Progenitor cell of endocrine pancreas (in vitro differentiated cells): ENCODE data around the gene PIR. TPM values are rescaled to one million over a fixed set of nuclear protein-coding genes. Genes with fewer than 3 reads are reported as not detected.

ENCODE experiments used
- DNase-seq: peaks from one replicate; pipeline ENCODE4 v3.0.0; 2021; ENCODE audit warnings: low spot score; ENCODE audit not compliant: unreplicated experiment
- H3K27ac Mint-ChIP-seq: 2 replicates; pipeline ENCODE4 v1.8.0; 2021; ENCODE audit warnings: mild to moderate bottlenecking, moderate library complexity, mixed read lengths
- H3K27me3 Mint-ChIP-seq: 2 replicates; pipeline ENCODE4 v1.8.0; 2021; ENCODE audit warnings: mixed read lengths
- H3K36me3 Mint-ChIP-seq: 2 replicates; pipeline ENCODE4 v1.8.0; 2022; ENCODE audit warnings: mixed read lengths; ENCODE audit not compliant: insufficient read depth
- H3K4me1 Mint-ChIP-seq: 2 replicates; pipeline ENCODE4 v1.8.0; 2021; ENCODE audit warnings: low read depth, mixed read lengths
- H3K4me3 Mint-ChIP-seq: 2 replicates; pipeline ENCODE4 v1.8.0; 2021; ENCODE audit warnings: low read depth, mild to moderate bottlenecking, moderate library complexity, mixed read lengths
- H3K9me3 Mint-ChIP-seq: 2 replicates; pipeline ENCODE4 v1.8.0; 2021; ENCODE audit warnings: low read depth, mixed read lengths
- CTCF ChIP-seq: fragments of 200-600 bp; sonication (generic); IDR thresholded peaks from one replicate; pipeline ENCODE4 v1.5.0; 2021; ENCODE audit warnings: antibody characterized with exemption, mild to moderate bottlenecking; ENCODE audit not compliant: unreplicated experiment
- total RNA-seq: library from RNA; stranded (reverse); gene quantifications from 2 replicates; pipeline ENCODE4 v1.2.1, GENCODE V29; 2021

PIR gene
- total RNA-seq, 1 donor from 2014 or later = 14.9 TPM

GRCh38 chrX:15340867-15341266 lies 152.3 kb downstream of the PIR start:
- peaks cover 42% of the 10 kb centered on the region for H3K27me3 Mint-ChIP-seq
- H3K4me3 Mint-ChIP-seq = no peak overlapping the region
- peaks cover 2% of the 10 kb centered on the region for H3K4me1 Mint-ChIP-seq
- no peaks in the 10 kb centered on the region for H3K36me3 Mint-ChIP-seq
- no peak for DNase-seq
- H3K27ac Mint-ChIP-seq = no peak overlapping the region
- no peak for TF ChIP-seq CTCF
- no peaks in the 10 kb centered on the region for H3K9me3 Mint-ChIP-seq

GRCh38 chrX:15336023-15336413 lies 157.1 kb downstream of the PIR start:
- Mint-ChIP-seq H3K27me3 (peaks cover 33% of the 10 kb centered on the region), H3K36me3 (no peaks in the 10 kb centered on the region), H3K9me3 (no peaks in the 10 kb centered on the region), H3K4me1 (peaks cover 5% of the 10 kb centered on the region), H3K4me3 (peak overlapping the region; percentile 95), H3K27ac (peak overlapping the region; percentile 99)
- DNase-seq = no peak
- TF ChIP-seq CTCF = no peak

- H3K36me3 Mint-ChIP-seq = no peaks in the 10 kb centered on the region
- peak; percentile 82 for DNase-seq
- H3K27ac Mint-ChIP-seq = peak within 1 kb of the TSS; percentile 99
- no peaks in the 10 kb centered on the region for H3K9me3 Mint-ChIP-seq
- H3K4me3 Mint-ChIP-seq = peak within 1 kb of the TSS; percentile 95
- H3K27me3 Mint-ChIP-seq = peaks cover 28% of the 10 kb centered on the region
- peaks cover 5% of the 10 kb centered on the region for H3K4me1 Mint-ChIP-seq
- TF ChIP-seq CTCF = no peak
Measured at GRCh38 chrX:15335135-15336022, 157.8 kb downstream of the PIR start, which contains the start of gene PIGA. Gene PIGA, minus strand, starts transcription at chrX:15335523. Its CDS starts 3,593 bp downstream, at chrX:15331930.

Other genes starting within 250 kb of the PIR start
- 1.6 and 2.7 TPM in 2 replicates for gene ASB9, start 223.2 kb downstream of the PIR start, total RNA-seq
- gene ASB11, start 177.7 kb downstream of the PIR start, total RNA-seq = not detected in 2 replicates
- 22.0 and 22.9 TPM in 2 replicates for gene PIGA, start 157.8 kb downstream of the PIR start, total RNA-seq
- gene VEGFD, start 108.9 kb downstream of the PIR start, total RNA-seq = 0.22 and 0.47 TPM in 2 replicates
- gene BMX, start 7.5 kb upstream of the PIR start, total RNA-seq = not detected in 2 replicates
- gene ACE2, start 107.6 kb upstream of the PIR start, total RNA-seq = 0.09 and 0.67 TPM in 2 replicates
- gene CLTRN, start 171.5 kb upstream of the PIR start, total RNA-seq = 2.1 and 2.5 TPM in 2 replicates
- gene CA5B, start 244.9 kb upstream of the PIR start, total RNA-seq = 9.3 and 9.7 TPM in 2 replicates